CD4-positive, alpha-beta T cell (primary cell): ENCODE measurements around the gene BCAR3. TPM values are rescaled to one million over a fixed set of nuclear protein-coding genes. Genes with fewer than 3 reads are reported as not detected.

Source experiments
- ATAC-seq: fragments of 200-7000 bp; cut with Tn5 transposase; one replicate; pipeline ENCODE4 v1.10.0; 2022; ENCODE audit warnings: mild to moderate bottlenecking; ENCODE audit not compliant: poor library complexity
- CTCF ChIA-PET: fragments of 350-600 bp; sonication (Branson Sonifier 250); formaldehyde crosslinking; loops from one replicate; lab custom pipeline; 2021; ENCODE audit warnings: antibody characterized with exemption, inconsistent platforms; lab: Charles Lee
- POLR2A ChIA-PET: fragments of 350-600 bp; sonication (Branson Sonifier 250); formaldehyde crosslinking; loops from one replicate; lab custom pipeline; 2021; ENCODE audit warnings: antibody characterized with exemption, inconsistent platforms; lab: Charles Lee
- DNase-seq, 14 experiments: peaks; one replicate each; pipeline ENCODE4 v3.0.0-alpha.2; 2013 to 2020; ENCODE audit warnings: mixed read lengths in 2 of 14
- H3K27ac ChIP-seq, 2 donors: one replicate each; pipeline versions ENCODE4 v1.5.1 to v1.7.0; 2013; ENCODE audit warnings: low read length in 2 of 2, low read depth in 1 of 2, mild to moderate bottlenecking in 1 of 2
- H3K27me3 ChIP-seq, 2 experiments: 1 replicate in 1 of 2; 2 replicates in 1 of 2; pipeline versions ENCODE4 v1.6.1 to v1.7.0; 2013; ENCODE audit warnings: low read length in 2 of 2, control low read depth in 1 of 2, mild to moderate bottlenecking in 1 of 2, moderate library complexity in 1 of 2; ENCODE audit not compliant: insufficient read depth in 2 of 2, control insufficient read depth in 1 of 2
- H3K36me3 ChIP-seq: one replicate; pipeline ENCODE4 v1.6.1; 2013; ENCODE audit warnings: low read length, control low read depth; ENCODE audit not compliant: insufficient read depth
- H3K4me1 ChIP-seq: one replicate; pipeline ENCODE4 v1.6.1; 2013; ENCODE audit warnings: low read length, control low read depth; ENCODE audit not compliant: insufficient read depth
- H3K4me3 ChIP-seq: one replicate; pipeline ENCODE4 v1.5.1; 2013; ENCODE audit warnings: mild to moderate bottlenecking, low read length, moderate library complexity
- H3K9me3 ChIP-seq, 2 experiments: 1 replicate in 1 of 2; 2 replicates in 1 of 2; pipeline versions ENCODE4 v1.6.1 to v1.7.0; 2013; ENCODE audit warnings: low read length in 2 of 2, mild to moderate bottlenecking in 2 of 2, control low read depth in 1 of 2, moderate library complexity in 1 of 2; ENCODE audit not compliant: control insufficient read depth in 1 of 2, insufficient read depth in 1 of 2
- H3K27ac Mint-ChIP-seq: one replicate; pipeline ENCODE4 v1.8.0; 2020; ENCODE audit warnings: mixed read lengths
- H3K27me3 Mint-ChIP-seq: one replicate; pipeline ENCODE4 v1.8.0; 2021; ENCODE audit warnings: mixed read lengths
- H3K36me3 Mint-ChIP-seq: one replicate; pipeline ENCODE4 v1.8.0; 2021; ENCODE audit warnings: low read depth, mixed read lengths
- H3K4me1 Mint-ChIP-seq: one replicate; pipeline ENCODE4 v1.8.0; 2021; ENCODE audit warnings: low read depth, mixed read lengths
- H3K4me3 Mint-ChIP-seq: one replicate; pipeline ENCODE4 v1.8.0; 2020; ENCODE audit warnings: mild to moderate bottlenecking, mixed read lengths
- H3K9me3 Mint-ChIP-seq: one replicate; pipeline ENCODE4 v1.8.0; 2020; ENCODE audit warnings: mixed read lengths
- CTCF ChIP-seq: fragments of 200-600 bp; IDR thresholded peaks from one replicate; pipeline ENCODE4 v1.8.0; 2022; ENCODE audit warnings: antibody characterized with exemption, mild to moderate bottlenecking
- intact Hi-C, 2 experiments: fragments of 100-400 bp; cut with DNase I in 1 of 2; cut with micrococcal nuclease in 1 of 2; formaldehyde crosslinking; loops; one replicate each; pipeline versions ENCODE4 v1.15.1 to v1.9.0; 2023 to 2025; cut with DNase I, micrococcal nuclease
- total RNA-seq, 174 experiments: library from RNA in 2 of 174; stranded (reverse) in 2 of 174; gene quantifications; one replicate each; pipeline ENCODE4 v1.2.3 and lab custom pipeline; 2021 to 2026

BCAR3 gene
- total RNA-seq, 2 experiments from 2014 or later: 0.47 to 0.92 TPM

GRCh38 chr1:93542398-93542797 is 139.2 kb downstream of the BCAR3 start:
- no peak for TF ChIP-seq CTCF
- intact Hi-C loops: no loop called here
- H3K36me3 Mint-ChIP-seq: peaks cover 3% of the 10 kb centered on the region
- no peak overlapping the region for H3K27ac Mint-ChIP-seq
- Histone ChIP-seq H3K9me3 (no peaks in the 10 kb centered on the region), H3K4me3 (no peak overlapping the region), H3K27ac (no peak overlapping the region), H3K27me3 (peaks cover 0 to 4% of the 10 kb centered on the region in 2 experiments), H3K36me3 (no peaks in the 10 kb centered on the region), H3K4me1 (no peaks in the 10 kb centered on the region)
- no peak overlapping the region for H3K4me3 Mint-ChIP-seq
- ATAC-seq (no peak), DNase-seq (no peak)
- H3K27me3 Mint-ChIP-seq: no peaks in the 10 kb centered on the region
- no peaks in the 10 kb centered on the region for H3K9me3 Mint-ChIP-seq
- H3K4me1 Mint-ChIP-seq: no peaks in the 10 kb centered on the region
- ChIA-PET CTCF (no interaction called here), POLR2A (no interaction called here)

- Mint-ChIP-seq H3K4me1 (no peaks in the 10 kb centered on the region), H3K4me3 (no peak overlapping the region), H3K27me3 (no peaks in the 10 kb centered on the region), H3K9me3 (no peaks in the 10 kb centered on the region), H3K36me3 (no peaks in the 10 kb centered on the region), H3K27ac (no peak overlapping the region)
- no peaks in the 10 kb centered on the region for H3K36me3 ChIP-seq
- H3K4me1 ChIP-seq: no peaks in the 10 kb centered on the region
- TF ChIP-seq CTCF: no peak
- DNase-seq (no peak), ATAC-seq (no peak)
- peaks cover 0 to 4% of the 10 kb centered on the region in 2 experiments for H3K27me3 ChIP-seq
- H3K9me3 ChIP-seq: no peaks in the 10 kb centered on the region
- H3K4me3 ChIP-seq: no peak overlapping the region
- POLR2A ChIA-PET: no interaction called here
- H3K27ac ChIP-seq: no peak overlapping the region
- CTCF ChIA-PET: no interaction called here
- intact Hi-C loops: no loop called here
These were observed 140.6 kb downstream of the BCAR3 start for GRCh38 chr1:93541045-93541444.

GRCh38 chr1:93537924-93538323 is 143.7 kb downstream of the BCAR3 start:
- Mint-ChIP-seq H3K9me3 (no peaks in the 10 kb centered on the region), H3K36me3 (no peaks in the 10 kb centered on the region), H3K27ac (no peak overlapping the region), H3K4me3 (no peak overlapping the region), H3K27me3 (no peaks in the 10 kb centered on the region), H3K4me1 (no peaks in the 10 kb centered on the region)
- TF ChIP-seq CTCF: no peak
- H3K9me3 ChIP-seq: no peaks in the 10 kb centered on the region
- H3K36me3 ChIP-seq: no peaks in the 10 kb centered on the region
- ATAC-seq (no peak), DNase-seq (no peak)
- H3K27me3 ChIP-seq: peaks cover 0 to 4% of the 10 kb centered on the region in 2 experiments
- ChIA-PET CTCF (no interaction called here), POLR2A (no interaction called here)
- no peak overlapping the region for H3K27ac ChIP-seq
- H3K4me3 ChIP-seq: no peak overlapping the region
- intact Hi-C loops: no loop called here
- H3K4me1 ChIP-seq: no peaks in the 10 kb centered on the region
